Thyroid gland (tissue), 4 donors: ENCODE data around the gene TOR3A.

Experiments
- POLR2A ChIP-seq, 2 donors: fragments of 450-650 bp; IDR thresholded peaks; one replicate each; pipeline ENCODE4 v1.6.1; 2017; ENCODE audit warnings: antibody characterized with exemption in 2 of 2, mild to moderate bottlenecking in 2 of 2, moderate library complexity in 1 of 2
- TF ChIP-seq, protein P1 (sequence below), 6 experiments: fragments of 200-600 bp in 3 of 6; fragments of 450-650 bp in 3 of 6; sonication (generic) in 3 of 6; IDR thresholded peaks; one replicate each; pipeline ENCODE4 v1.5.1; 2016 to 2019; ENCODE audit warnings: antibody characterized with exemption in 6 of 6, mild to moderate bottlenecking in 2 of 6, inconsistent platforms in 1 of 6, moderate library complexity in 1 of 6

DNA sequence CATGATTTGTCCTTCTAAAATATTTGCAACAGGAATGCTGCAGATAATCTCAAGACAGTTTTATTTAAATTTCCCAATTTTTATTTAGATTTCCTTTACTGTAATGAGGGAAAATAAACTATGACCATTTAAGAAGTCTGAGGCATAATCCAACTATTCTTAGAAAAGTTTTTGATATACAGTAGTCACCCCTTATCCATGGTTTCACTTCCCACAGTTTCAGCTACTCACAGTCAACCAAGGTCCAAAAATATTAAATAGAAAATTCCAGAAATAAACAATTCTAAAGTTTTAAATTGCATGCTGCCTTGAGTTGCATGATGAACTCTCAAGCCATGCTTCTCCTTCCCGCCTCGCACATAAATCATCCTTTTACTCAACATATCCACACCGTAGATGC, 33.3 kb downstream of the TOR3A start:
- TF ChIP-seq, protein P1, sequence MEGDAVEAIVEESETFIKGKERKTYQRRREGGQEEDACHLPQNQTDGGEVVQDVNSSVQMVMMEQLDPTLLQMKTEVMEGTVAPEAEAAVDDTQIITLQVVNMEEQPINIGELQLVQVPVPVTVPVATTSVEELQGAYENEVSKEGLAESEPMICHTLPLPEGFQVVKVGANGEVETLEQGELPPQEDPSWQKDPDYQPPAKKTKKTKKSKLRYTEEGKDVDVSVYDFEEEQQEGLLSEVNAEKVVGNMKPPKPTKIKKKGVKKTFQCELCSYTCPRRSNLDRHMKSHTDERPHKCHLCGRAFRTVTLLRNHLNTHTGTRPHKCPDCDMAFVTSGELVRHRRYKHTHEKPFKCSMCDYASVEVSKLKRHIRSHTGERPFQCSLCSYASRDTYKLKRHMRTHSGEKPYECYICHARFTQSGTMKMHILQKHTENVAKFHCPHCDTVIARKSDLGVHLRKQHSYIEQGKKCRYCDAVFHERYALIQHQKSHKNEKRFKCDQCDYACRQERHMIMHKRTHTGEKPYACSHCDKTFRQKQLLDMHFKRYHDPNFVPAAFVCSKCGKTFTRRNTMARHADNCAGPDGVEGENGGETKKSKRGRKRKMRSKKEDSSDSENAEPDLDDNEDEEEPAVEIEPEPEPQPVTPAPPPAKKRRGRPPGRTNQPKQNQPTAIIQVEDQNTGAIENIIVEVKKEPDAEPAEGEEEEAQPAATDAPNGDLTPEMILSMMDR (IDR thresholded peaks at IDR 0.05): no peak
- no peak for TF ChIP-seq POLR2A (IDR thresholded peaks at IDR 0.05)
